ENCODE measurements around the gene DUSP10. TPM values are rescaled to one million over a fixed set of nuclear protein-coding genes. Genes with fewer than 3 reads are reported as not detected.

The DUSP10 gene
- total RNA-seq, 6 experiments from 2014 or later = 30.5 to 48.9 (median 43.8) TPM

DNA sequence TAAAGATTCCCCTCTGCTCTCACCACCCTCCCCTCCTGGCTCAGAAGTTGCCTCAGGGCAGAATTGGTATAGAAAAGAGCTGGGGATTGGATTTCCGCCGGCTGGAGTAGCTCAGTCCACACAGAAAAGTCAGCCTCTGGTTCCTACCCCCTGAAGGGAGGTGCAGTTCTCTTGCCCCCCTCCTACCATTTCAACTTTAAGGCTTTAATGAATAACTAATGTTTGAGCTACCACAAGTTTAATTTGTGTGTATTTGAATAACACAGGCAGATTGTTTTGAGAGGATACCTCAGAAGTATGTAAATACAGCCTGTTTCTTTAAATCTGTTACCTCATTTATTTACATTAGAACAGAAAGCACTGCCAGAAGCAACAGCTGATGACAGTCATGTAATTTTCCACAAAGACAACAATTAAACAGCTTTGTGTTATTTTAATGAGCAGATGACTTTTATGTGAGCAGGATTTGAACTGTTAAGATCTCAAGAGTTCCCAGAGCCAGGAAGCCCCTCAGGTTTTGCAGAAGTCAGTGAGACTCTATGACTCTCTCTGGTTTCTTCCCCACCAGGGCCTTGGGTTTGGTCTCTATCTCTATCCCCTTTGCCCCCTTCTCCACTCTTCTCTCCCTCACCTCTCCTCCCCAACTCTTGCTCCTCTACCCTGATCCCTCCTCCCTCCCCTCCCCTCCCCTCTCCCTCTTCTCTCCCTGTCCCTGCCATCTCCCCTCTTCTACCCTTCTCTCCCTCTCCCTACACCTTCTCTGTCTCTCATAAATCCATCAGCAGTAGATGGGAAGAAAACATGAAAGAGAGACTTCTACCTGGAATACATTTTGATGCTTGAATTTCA lies 26.3 kb downstream of the DUSP10 start:
- Mint-ChIP-seq H3K27me3 (ENCODE audit: insufficient read depth) (peaks cover 2% of the 10 kb centered on the region; the same call in 1 of the 2 replicates), H3K27ac (peak overlapping the region; percentile 77), H3K4me1 (ENCODE audit: low read depth) (peaks cover 97% of the 10 kb centered on the region), H3K4me3 (peak overlapping the region; percentile 62), H3K9me3 (no peaks in the 10 kb centered on the region), H3K36me3 (ENCODE audit: low read depth) (peaks cover 55% of the 10 kb centered on the region)
- DNase-seq = peak; percentile 53
- TF ChIP-seq, protein P1, sequence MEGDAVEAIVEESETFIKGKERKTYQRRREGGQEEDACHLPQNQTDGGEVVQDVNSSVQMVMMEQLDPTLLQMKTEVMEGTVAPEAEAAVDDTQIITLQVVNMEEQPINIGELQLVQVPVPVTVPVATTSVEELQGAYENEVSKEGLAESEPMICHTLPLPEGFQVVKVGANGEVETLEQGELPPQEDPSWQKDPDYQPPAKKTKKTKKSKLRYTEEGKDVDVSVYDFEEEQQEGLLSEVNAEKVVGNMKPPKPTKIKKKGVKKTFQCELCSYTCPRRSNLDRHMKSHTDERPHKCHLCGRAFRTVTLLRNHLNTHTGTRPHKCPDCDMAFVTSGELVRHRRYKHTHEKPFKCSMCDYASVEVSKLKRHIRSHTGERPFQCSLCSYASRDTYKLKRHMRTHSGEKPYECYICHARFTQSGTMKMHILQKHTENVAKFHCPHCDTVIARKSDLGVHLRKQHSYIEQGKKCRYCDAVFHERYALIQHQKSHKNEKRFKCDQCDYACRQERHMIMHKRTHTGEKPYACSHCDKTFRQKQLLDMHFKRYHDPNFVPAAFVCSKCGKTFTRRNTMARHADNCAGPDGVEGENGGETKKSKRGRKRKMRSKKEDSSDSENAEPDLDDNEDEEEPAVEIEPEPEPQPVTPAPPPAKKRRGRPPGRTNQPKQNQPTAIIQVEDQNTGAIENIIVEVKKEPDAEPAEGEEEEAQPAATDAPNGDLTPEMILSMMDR (IDR thresholded peaks at IDR 0.05) = no peak

DNA sequence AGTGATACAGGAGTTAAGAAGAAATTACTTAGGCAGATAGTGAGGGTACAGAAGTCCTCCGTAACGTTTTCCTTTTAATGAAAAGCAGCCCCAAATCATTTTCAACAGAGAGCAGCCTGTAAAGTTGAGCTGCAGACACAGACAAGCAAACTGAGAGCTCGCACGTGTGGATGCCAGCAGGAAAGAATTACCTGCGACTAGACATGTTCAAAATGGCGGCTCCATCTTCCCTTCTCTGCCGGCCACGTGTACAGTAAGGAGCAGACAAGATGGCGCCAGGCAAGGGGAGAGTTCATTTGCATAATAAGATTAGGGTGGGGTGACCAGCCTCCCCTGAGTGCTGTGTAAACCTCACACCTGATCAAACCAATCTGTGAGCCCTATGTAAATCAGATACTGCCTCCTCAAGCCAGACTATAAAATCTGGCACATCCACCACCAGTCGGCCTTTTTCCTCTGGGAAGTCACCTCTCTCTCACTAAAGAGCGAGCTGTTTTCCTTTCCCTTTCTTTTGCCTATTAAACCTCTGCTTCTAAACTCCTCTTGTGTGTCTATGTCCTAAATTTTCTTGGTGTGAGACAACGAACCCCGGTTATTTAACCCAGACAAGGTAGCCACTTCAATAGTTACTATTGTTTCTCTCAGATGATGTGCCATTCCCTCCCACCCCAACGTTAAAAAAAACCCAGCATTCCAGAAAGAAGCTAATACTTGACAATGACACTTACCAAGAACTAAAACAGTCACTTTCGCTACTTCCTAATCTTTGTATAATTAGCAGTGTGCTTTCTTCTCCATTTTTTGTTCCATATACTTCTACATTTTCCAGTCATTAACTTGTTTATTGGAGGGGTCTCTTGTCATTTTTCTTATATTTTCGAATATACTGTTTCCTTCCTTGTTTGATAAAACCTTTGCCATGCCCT lies 27.4 kb downstream of the DUSP10 start:
- H3K27ac Mint-ChIP-seq = no peak overlapping the region
- H3K36me3 Mint-ChIP-seq (ENCODE audit: low read depth) = peaks cover 53% of the 10 kb centered on the region
- TF ChIP-seq, protein P1 (IDR thresholded peaks at IDR 0.05) = no peak
- H3K27me3 Mint-ChIP-seq (ENCODE audit: insufficient read depth) = peaks cover 2% of the 10 kb centered on the region; the same call in 1 of the 2 replicates
- H3K4me1 Mint-ChIP-seq (ENCODE audit: low read depth) = peaks cover 92% of the 10 kb centered on the region
- DNase-seq = no peak
- H3K9me3 Mint-ChIP-seq = no peaks in the 10 kb centered on the region
- H3K4me3 Mint-ChIP-seq = no peak overlapping the region

DNA sequence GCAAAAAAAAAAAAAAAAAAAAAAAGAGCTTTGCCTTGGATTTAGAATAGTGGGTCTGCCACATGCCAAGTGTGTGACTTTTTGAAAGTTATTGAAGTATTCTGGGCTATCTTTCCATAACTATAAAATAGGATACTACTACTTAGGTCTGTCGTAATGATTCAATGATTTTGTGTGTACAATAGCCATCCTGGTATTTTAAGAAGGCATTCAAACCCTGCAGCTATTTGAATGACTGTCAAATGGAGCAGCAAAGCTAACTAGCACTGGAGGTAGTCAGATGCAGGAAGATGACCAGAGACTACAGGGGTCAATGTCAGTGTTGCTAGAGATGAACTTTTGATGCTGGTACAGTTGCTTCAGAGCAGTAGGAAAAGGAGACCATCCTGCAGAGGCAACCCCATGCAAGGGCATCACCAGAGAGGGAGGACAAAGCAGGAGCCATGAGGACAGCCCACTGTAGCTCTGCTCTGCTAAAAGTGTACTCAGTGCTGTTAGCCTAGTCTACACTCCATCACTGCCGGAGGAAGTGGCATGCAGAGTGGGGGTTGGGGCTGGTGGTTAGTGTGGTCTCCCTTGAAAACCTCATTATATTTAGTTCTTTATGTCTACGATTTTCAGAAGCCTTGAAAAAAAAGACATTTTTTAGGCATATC lies 29.0 kb downstream of the DUSP10 start:
- Mint-ChIP-seq H3K27me3 (ENCODE audit: insufficient read depth) (peaks cover 2% of the 10 kb centered on the region; the same call in 1 of the 2 replicates), H3K9me3 (no peaks in the 10 kb centered on the region), H3K4me3 (peak overlapping the region; percentile 37), H3K27ac (peak overlapping the region; percentile 90), H3K4me1 (ENCODE audit: low read depth) (peaks cover 92% of the 10 kb centered on the region), H3K36me3 (ENCODE audit: low read depth) (peaks cover 61% of the 10 kb centered on the region)
- DNase-seq = no peak
- TF ChIP-seq, protein P1 (IDR thresholded peaks at IDR 0.05) = no peak

DNA sequence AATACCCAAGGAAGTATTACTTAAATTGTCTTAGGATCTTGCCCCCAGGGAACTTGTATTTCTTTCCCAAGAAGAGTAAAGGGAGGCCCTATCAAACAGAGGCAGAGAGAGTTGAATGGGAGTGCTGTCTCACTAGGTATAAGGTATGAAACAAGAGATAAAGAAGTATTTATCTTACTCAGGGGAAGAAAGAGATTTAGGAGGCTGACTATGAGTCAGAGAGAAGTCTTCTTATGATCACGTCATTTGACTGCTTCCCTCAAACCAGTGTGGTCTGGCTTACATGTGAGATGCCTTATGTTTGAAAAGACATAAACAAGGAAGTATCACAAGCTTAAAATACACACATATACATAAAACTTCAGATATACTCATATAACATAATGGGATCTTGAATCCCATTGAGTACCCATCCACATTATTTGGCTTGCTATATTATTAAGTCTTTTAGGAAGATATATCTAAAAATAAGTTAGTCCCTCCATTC lies 29.6 kb downstream of the DUSP10 start:
- no peaks in the 10 kb centered on the region for H3K9me3 Mint-ChIP-seq
- peaks cover 61% of the 10 kb centered on the region for H3K36me3 Mint-ChIP-seq (ENCODE audit: low read depth)
- DNase-seq = peak; percentile 78
- peak overlapping the region; percentile 46 for H3K4me3 Mint-ChIP-seq
- H3K4me1 Mint-ChIP-seq (ENCODE audit: low read depth) = peaks cover 92% of the 10 kb centered on the region
- TF ChIP-seq, protein P1 (IDR thresholded peaks at IDR 0.05) = no peak
- H3K27me3 Mint-ChIP-seq (ENCODE audit: insufficient read depth) = peaks cover 2% of the 10 kb centered on the region; the same call in 1 of the 2 replicates
- H3K27ac Mint-ChIP-seq = peak overlapping the region; percentile 90

DNA sequence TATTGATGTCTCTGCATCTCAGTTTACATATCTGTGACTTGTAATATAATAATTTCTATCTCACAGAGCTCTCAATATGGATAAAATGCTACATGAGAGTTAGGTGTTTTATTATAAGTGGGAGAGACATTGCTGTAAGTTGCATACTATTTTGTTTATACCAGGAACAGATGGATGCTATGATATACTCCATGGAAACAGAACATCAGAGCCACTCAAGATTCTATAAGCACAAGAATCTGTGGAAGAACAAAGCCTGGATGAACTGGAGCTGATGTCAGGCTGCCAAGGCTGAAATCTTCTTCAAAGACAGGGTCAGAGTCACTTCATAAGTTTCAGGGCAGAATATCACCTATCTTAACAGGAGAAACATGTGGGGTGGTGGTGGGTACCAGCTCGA lies 30.2 kb downstream of the DUSP10 start:
- DNase-seq = no peak
- Mint-ChIP-seq H3K4me3 (0 out of 2 replicates have a peak overlapping the region, but pooled peaks have one; percentile 20), H3K27me3 (ENCODE audit: insufficient read depth) (peaks cover 2% of the 10 kb centered on the region; the same call in 1 of the 2 replicates), H3K9me3 (no peaks in the 10 kb centered on the region), H3K36me3 (ENCODE audit: low read depth) (peaks cover 56% of the 10 kb centered on the region), H3K4me1 (ENCODE audit: low read depth) (peaks cover 87% of the 10 kb centered on the region), H3K27ac (peak overlapping the region; percentile 90)
- TF ChIP-seq, protein P1 (IDR thresholded peaks at IDR 0.05) = no peak
